Loucy (cell line): ENCODE results near the gene VSIG10.

Source experiments
- EZH2phosphoT487 ChIP-seq: fragments of 200-600 bp; IDR thresholded peaks from 2 replicates; pipeline ENCODE4 v1.6.1; 2018; ENCODE audit warnings: antibody characterized with exemption, mild to moderate bottlenecking, moderate library complexity, borderline replicate concordance
- TF ChIP-seq, protein P1 (sequence below): fragments of 200-600 bp; sonication (generic); conservative IDR thresholded peaks from 2 replicates; pipeline ENCODE4 v1.5.1; 2014; ENCODE audit warnings: mild to moderate bottlenecking, antibody characterized with exemption, low read length

DNA sequence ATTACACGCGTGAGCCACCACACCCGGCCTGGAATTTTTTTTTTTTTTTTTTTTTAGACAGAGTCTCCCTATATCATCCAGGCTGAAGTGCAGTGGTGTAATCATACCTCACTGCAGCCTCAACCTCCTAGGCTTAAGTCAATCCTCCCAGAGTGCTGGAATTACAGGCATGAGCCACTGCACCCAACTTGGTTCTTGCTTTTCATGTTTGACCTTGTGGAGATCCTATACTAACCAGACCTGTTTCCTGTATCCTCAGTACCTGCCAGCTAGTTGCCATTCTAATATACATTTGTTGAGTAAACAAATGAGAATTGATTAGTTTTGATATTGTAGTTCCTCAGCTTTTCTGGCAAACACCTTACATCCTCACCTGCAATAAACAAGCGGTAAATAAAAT is 3.2 kb upstream of the VSIG10 start:
- TF ChIP-seq, protein P1, sequence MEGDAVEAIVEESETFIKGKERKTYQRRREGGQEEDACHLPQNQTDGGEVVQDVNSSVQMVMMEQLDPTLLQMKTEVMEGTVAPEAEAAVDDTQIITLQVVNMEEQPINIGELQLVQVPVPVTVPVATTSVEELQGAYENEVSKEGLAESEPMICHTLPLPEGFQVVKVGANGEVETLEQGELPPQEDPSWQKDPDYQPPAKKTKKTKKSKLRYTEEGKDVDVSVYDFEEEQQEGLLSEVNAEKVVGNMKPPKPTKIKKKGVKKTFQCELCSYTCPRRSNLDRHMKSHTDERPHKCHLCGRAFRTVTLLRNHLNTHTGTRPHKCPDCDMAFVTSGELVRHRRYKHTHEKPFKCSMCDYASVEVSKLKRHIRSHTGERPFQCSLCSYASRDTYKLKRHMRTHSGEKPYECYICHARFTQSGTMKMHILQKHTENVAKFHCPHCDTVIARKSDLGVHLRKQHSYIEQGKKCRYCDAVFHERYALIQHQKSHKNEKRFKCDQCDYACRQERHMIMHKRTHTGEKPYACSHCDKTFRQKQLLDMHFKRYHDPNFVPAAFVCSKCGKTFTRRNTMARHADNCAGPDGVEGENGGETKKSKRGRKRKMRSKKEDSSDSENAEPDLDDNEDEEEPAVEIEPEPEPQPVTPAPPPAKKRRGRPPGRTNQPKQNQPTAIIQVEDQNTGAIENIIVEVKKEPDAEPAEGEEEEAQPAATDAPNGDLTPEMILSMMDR: no peak
- TF ChIP-seq EZH2phosphoT487: no peak
